Activated naive CD4-positive, alpha-beta T cell treated with Interleukin-2 at 50 U/mL for 16 hours (primary cell): ENCODE data around the gene CCL18.
"Not testable (repeated sequence)": the region's sequence is repeated elsewhere in the genome, so short reads cannot be mapped to it uniquely, and the experiment has no call there.

ENCODE experiments used
- DNase-seq: peaks from one replicate; pipeline ENCODE4 v3.0.0-alpha.2; 2020

Gene CCL18

DNA sequence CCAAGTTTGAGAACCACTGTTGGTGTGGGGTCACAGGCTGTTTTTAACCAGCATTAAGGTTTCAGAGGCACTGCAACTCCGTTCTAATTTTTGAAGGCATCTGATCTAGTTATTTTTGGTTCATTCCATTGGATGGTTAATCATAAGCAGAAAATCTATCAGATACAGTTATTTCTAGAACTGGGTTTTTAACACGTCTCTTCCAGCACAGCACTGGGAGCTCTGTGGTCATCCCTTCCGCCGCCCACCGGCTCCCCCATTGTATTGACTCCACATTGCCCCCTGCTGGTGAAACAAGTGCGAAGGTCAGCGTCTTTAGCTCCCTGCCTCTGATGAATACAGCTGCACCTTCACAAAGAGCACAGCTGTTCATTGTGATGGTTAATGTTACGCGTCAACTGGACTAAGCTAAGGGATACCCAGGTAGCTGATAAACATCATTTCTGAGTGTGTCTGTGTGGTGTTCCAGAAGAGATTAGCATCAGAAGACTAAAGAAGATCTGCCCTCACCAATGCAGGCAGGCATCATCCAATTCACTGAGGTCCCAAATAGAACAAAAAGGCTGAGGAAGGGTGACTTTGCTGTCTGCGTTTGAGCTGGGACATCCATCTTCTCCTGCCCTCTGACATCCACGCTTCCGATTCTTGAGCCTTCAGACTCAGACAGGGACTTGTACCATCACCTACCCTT lies 8.5 kb downstream of the CCL18 start:
- DNase-seq = peak; percentile 76

DNA sequence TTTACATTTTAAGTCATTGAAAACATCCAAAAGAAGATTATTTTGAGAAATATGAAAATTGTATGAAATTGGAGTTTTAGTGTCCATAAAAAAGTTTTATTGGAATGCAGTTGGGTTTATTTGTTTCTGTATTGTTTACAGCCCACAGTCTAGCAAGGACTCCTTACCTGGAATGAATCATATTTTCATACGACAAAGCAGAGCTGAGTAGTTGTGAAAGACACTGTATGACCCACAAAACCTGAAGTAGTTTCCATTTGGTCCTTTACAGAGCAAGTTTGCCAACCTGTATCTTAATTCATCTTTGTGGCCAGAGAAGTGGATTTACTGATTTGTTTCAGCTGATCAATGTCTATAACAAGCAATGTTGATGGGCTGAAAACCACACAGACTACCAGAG lies 10.3 kb downstream of the CCL18 start:
- DNase-seq = no peak

DNA sequence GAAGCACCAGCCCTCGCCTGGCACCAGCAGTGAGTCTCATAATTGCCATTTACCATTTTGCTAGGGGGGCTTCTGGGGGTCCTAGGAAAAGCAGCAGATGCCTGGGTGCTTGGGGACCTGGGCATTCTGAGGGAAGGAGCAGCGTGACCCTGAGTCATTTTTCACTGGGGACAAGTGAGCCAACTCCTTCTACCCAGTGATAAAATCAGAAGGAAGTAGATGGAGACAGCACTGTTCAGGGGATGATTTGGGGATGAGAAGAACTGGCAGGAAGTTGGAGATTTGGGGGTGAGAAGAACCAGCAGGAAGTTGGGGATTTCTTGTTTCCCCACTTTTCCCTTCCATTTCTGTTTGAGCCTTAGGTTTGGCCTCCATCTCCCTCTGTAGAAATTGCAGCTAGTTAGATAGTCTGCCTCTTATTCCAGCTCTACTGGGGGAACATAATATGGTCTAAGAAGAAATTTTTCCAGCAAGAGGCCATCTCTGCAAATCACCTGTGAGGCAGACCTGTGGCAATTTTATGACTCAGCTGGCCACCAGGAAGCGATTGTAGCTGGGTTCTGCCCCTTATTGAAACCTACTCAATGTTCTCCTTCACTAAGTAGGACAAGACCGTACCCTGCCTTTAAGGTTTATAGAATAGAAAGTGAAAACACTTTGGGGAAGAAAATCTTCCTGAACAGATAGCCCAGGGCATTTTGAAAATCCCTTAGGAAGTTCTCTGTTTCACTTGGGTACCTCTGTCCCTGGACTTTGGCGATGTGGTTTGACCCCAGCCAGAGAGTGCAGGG lies 17.8 kb downstream of the CCL18 start:
- DNase-seq = not testable (repeated sequence)

DNA sequence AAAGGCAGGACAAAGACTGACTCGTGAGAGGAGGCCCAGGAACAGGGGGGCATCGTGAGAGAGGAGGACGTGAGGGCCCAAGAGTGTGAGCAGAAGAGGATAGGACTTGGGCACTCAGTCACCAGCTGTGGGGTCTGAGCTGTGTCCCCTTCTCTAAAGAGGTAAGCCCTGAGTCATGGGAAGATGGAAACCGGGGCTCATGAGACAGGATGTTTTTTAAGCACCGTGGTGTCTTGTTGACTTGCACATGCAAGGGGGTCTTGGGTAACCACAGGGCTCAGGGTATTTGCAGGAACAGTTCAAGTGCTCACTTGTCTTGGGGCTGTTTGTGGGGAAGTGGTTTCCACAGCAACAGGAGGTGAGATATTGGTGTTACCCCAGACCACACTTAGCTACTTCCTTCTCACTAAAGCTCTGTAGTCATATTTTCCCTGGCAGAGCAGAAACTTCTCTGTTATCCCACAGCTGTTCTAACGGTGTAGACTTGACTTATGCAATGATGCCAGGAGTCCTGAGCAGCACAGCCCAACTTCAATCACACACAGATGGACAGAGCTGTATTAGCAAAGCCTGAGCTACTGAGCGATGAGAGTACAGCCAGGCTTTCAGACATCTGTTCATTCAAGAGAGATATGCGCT lies 18.5 kb downstream of the CCL18 start:
- DNase-seq = peak; percentile 41

DNA sequence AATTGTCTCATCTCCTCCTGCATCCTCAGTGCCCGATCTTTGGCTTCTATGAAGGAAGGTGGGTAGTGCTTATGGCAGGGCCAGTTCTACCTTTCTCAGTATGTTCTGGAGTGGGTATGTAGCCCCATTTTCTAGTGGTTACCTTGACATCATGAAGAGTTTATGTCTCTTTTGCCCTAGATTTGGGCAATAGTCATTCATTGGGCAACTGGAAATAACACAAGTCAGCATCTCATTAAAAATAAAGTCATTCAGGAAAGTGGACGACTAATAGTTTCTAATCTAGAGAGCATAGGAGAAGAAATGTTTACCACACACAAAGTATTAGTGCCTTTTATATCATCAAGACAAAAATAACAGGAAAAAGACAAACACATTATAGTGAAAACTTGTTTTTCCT lies 19.6 kb downstream of the CCL18 start:
- DNase-seq = not testable (repeated sequence)

DNA sequence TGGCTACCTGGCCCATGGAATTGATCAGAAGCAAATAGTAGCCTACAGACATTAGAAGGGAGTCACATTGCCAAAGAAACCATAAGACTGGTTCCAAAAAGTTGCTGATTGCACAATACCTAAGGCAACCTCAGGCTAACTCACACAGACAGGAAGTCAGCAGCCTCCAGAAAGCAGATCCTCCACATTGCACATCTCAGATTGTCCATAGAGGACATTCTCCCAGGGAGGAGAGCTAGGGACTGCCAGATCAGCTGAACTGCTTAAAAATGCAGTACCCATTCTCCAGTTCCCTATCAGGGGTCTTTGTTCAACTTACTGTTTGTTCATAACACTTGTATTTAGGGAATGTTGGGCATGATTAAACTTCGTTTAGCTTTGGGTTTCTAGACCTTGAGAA lies 21.7 kb downstream of the CCL18 start:
- no peak for DNase-seq

DNA sequence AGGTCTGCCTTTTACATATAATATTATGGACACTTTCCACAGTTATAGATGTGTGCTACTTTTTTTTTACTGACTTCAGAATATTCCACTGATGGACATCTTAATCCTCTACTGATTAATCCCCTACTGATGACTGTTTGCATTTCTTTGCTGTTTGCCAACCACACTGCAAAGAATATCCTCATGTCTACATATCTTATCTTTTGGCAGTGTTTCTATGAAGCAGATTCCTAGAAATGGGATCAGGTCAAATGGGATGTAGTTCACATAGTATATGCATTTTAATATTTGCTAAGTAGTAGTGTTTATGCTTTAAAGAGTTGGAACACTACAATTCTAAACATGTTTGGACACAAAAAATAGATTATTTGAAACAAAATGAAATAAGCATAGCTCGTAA lies 22.7 kb downstream of the CCL18 start:
- DNase-seq = no peak

DNA sequence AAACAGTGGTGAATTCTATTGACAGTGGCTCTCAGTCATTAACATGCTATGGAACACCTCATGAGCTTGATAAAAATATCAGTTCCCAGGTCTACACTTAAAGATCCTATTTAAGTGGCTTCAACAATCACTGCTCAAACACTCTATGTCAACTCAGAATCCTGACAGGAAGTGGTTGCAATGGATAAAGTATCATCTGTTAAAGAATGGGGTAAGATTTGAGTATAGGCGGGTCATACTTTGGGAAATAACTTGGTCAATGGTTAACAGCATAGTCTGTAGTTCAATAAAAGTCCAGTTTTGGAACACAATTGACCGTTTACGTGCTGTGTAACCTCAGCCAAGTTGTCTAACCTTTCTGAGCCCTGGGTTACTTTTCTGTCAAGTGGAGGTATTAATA lies 23.4 kb downstream of the CCL18 start:
- DNase-seq = not testable (repeated sequence)

DNA sequence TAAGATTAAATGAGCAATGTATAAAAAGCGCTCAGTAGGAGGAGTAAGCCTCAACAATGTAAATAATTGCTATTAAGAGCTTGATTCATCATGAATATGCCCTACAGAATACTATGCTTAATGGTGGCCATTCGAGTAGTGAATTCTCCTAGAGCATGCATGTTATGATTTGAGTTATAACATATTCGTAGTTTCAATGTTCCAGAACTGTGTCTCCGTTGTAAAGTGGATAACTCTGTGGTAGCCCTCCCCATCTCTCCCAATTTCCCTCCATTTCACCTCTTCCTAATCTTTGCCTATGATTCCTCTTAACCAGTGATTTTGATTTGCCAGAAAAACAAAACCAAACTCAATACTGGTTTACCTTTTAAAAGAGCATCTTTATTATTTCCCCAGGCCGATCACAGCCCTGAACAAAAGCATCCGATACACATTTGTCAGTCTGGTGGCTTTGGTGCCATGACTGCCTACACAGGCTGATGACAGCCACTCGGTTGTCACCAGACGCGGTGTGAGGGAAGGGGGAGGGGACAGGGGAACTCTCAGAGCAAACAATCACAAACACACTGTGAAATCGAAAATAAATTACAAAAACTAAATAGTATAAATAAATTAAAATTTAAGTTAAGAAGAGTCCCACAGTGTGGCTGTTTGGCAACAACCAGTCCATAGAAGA lies 24.0 kb downstream of the CCL18 start:
- DNase-seq = not testable (repeated sequence)

DNA sequence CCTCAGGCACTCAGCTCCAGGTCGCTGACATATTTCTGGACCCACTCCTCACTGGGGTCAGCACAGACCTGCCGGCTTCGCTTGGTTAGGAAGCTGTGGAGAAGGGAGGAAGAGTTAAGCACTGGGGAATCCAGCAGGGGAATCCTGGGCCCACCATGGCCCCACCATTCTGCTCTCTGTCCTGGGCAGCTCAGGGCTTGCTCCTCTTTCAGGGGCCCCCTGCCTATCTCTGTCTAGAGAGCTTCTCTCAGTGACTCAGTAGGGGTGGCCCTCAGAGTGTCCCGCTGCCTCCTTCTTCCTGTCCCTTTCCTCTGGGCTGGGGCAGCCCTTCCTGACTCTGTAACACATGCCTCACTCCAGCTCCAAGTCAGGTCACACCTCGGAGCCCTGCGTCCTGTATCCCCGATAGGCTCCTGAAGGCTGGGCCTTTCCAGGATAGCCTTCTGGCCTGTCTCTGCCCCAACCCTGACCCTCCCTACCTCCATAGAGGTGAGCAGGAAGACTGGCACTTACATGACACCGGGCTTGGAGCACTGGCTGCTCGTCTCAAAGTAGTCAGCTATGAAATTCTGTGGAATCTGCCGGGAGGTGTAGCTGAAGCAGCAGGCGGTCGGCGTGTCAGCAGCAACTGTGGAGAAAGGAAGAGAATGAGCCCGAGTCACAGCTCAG lies 24.7 kb downstream of the CCL18 start:
- no peak for DNase-seq

DNA sequence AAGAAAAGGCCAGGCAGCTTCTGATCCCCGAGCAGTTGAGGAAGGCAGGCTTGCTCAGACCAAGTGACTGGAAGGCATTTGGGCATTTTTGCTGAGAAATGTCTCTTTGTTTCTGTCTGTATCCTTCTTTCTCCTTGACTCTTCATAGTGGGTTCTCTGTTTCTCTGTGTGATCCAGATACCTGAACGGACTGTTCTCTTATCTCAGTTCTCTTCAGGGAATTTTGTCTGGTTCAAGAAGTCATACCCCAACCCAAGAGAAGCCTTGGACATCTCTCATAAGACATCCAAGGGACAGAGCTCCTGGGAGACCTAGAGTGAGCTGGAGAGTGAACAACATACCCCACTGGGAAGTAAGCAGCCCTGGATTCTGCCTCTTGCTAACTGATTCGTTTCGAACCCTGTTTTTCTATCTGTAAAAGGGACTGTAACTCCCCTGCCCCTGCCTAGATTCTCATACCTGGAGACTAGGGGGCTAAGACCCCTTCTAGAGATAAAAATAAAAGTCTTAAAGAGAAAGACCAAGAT lies 25.3 kb downstream of the CCL18 start:
- DNase-seq = no peak

DNA sequence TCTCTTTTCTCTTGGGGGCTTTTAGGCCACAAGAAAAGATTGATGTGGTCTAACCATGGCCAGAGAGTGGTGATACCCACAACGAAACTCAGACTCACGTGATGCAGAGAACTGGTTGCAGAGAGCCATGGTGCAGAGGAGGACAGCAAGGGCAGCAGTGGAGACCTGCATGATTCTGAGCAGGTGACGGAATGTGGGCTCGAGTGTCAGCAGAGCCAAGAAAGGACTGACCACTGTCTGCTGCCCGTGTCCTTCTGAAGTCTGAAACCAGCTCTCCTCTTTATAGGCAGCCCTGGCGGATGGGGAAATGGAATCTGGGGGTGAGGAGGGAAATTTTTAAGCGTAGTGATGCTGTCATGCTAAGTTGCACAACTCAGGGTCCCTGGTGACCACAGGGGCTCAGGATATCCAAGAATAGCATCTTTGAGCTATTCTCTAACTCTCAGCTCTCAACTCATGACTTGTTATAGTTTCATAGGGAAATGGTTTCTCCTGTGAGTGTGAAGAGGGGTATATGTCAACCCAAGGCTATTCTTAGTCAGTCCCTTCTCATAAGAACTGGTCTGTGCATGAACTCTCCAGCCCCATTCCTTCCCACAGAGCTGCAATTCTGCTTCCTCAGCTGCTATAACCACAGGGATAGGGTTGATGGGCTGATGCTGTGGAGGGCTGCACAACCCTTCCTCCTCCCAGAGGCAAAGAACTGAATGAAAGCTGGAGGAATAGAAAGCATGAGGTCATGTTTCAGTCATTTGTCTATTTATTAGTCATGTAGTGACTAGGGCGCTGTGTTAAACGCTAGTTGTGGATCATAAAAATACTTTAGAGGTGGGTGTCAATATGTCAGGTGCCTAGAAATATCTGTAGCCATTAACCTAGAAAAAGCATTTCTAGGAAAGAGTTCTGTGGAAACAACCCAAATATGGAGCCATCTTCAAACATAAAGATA lies 26.1 kb downstream of the CCL18 start, which contains the start of gene CCL3:
TSS of gene CCL3 (minus strand) at position 256 of the 949 bp plus-strand sequence. CDS start at position 171, 85 bp downstream.
- DNase-seq = peak; percentile 43

DNA sequence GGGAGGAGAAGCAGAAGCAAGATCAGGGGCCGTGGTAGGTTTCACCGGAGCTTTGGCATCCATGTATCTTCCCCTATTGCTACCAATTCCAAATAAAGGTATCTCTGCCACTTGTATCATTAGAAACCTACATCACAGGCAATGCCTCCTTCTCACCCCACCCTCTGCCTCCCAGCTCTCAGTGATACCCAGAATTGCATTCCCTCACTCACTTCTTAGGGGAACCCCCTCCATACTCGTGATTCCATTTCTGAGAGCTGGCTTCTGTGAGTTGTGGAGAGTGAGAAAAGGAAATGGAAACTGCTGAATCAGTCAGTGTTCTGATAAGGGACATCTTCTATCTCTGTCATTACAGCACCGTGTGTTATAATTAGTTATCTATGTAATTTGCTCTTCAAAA lies 28.2 kb downstream of the CCL18 start:
- peak; percentile 45 for DNase-seq

DNA sequence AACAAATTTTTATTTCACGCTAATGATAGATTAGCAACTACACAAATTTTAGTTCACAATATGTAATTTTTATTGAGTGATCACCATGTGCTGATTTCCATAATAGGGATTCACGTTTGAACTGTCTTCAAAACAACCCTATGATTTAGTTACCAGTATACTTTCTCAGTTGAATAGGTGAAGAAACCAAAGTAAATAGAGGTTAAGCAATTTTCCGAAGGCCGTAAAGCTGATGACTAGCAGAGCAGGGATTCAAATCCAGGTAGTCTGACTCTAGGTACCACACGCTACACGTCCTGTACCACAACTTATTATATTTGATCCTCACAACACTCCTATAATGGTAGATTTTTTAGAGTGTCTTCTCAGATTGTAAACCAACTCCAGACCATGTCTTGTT lies 28.6 kb downstream of the CCL18 start:
- DNase-seq = not testable (repeated sequence)

DNA sequence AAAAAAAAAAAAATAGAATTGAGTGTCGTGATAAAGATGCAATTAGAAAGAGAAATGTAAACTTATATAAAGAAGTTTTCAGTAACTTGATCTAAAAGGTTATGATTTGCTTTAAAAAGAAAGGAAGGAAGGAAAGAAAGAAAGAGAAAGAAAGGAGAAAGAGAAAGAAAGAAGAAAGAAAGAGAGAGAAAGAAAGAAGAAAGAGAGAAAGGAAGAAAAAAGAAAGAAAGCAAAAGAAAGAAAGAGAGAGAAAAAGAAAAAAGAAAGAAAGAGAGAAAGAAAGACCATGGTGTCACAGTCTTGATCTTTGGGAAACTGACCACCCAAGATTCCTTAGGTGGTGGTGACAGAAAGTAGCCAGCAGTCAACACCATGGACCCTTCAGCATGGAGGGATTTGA lies 30.2 kb downstream of the CCL18 start:
- DNase-seq = no peak

DNA sequence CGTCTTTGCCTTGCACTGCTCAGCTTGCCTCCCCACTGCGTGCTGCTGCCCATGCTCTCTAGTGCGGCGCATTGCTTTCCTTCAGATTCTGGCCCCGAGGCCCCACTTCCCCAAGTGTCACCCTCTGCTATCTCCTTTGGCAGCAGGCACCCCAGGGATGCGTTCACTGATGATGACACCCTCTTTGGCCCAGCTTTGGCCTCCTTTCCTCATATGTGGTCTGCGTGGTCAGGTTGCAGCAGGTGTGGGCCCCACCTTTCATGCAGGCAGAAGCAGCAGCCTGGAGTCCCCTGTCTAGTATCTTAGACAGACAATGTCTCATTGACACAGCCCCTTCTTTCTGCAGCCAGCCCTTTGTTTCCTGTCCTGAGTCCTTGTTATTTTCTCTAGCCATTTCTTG lies 30.7 kb downstream of the CCL18 start:
- DNase-seq = no peak

DNA sequence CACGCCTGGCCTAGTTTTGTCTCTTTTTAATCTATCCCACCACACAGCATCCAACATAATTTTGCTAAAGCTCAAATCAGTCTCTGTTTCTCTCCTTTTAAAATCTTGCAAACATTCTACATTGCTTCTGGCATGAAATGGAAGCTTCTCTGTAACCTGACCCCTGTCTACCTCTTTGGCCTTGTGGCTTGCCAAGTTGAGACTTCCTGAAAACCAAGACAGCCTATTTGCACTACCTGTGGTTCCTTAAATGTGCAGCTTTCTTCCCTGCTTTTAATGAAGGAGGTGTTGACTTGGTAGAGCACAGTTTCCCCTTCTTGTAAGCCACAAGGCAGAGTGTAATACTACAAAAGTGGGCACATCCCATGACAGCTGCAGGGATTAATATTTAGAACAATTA lies 31.9 kb downstream of the CCL18 start:
- no peak for DNase-seq

DNA sequence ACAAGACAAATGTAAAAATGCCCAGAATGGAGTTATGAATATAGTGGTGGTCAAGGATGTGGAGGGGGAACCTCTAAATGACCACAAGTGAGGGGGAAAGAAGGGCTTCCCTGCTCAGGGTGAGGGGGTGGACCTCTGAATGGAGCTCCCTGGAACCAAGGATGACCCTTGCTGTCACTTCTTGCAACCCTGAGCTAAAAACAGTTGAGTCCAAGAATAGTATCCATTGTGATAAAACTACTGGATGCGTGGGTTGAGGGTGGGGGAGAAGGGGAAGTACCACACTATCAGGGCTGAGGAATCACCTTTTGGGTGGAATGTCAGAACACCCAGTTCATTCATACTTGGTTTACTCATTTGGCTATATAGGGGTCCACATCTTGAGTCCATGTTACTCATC lies 34.9 kb downstream of the CCL18 start:
- not testable (repeated sequence) for DNase-seq

DNA sequence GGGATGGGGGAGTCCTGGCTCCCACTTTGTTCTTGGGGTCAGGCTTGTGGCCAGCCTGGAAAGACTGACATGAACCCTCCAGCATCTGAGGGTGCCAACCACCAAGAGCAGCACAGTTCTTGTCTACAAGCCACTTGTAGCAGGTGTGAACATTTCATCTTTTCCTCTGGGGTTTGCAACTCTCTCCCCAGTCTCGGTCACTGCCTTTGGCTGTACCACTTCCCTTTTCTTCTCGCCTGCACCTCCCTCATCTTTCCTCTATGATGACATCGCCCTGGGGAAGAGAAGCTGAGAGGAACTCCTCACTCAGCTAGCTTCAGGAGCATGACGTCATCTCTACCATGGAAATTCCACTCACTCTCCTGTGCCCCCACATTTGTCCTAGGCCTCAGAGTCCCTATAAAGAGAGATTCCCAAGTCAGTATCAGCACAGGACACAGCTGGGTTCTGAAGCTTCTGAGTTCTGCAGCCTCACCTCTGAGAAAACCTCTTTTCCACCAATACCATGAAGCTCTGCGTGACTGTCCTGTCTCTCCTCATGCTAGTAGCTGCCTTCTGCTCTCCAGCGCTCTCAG lies 39.4 kb downstream of the CCL18 start, which contains the start of gene CCL4:
TSS of gene CCL4 (plus strand) at position 427 of the 575 bp plus-strand sequence. CDS start at position 506, 79 bp downstream.
- peak; percentile 37 for DNase-seq

DNA sequence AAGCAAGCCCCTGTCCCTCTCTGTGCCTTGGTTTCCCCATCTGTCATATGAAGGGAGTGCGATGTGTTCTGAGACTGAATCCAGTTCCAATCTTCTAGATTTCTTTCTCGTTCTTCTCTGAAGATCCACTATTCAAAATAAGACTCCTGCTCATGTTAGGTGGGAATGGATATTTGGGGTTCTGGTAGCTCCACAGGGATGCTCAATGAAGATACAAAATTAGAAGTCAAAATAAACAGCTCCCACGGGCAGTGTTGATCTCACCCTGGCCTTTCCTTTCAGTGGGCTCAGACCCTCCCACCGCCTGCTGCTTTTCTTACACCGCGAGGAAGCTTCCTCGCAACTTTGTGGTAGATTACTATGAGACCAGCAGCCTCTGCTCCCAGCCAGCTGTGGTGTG lies 40.2 kb downstream of the CCL18 start:
- DNase-seq = not testable (repeated sequence)
